ENCODE data around the gene PIP4K2C. TPM values are rescaled to one million over a fixed set of nuclear protein-coding genes. Genes with fewer than 3 reads are reported as not detected.

Gene PIP4K2C
- total RNA-seq, 1 experiment from 2014 or later = 37.1 TPM

DNA sequence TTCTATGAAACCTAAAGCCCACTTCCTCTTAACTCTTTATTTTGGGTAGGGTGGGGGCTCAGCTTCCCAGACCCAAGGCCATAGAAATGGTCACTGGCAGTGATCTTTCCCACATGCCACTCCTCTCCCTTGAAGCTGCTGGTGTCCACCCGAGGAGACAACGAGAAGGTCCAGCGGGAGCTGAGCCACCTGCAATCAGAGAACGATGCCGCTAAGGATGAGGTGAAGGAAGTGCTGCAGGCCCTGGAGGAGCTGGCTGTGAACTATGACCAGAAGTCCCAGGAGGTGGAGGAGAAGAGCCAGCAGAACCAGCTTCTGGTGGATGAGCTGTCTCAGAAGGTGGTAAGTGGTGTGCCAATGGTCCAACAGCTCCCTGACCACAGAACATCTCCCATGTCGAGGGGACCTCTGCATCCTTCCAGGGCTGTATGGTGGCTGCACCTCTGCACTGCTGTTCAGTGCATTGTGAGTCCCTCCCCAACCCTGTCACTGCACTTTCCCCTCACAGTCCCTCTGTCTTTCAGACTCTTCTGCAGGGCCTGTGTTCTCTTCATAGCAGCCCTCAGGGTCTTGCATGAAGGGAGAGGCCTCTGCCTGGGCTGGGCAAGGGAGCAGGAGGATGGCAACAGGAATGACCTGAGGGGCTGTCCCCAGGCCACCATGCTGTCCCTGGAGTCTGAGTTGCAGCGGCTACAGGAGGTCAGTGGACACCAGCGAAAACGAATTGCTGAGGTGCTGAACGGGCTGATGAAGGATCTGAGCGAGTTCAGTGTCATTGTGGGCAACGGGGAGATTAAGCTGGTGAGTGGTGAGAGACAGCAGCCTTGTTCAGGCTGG, 18.8 kb upstream of the PIP4K2C start:
- H3K9me3 ChIP-seq (ENCODE audit: control insufficient read depth, low read depth, low read length) = no peaks in the 10 kb centered on the region
- Mint-ChIP-seq H3K9me3 (no peaks in the 10 kb centered on the region), H3K4me1 (no peaks in the 10 kb centered on the region), H3K27me3 (ENCODE audit: low read depth) (no peaks in the 10 kb centered on the region; the same call in 1 of the 2 replicates), H3K36me3 (ENCODE audit: insufficient read depth in 1 of 3, low read depth in 3 of 3) (peaks cover 48 to 78% (median 74%) of the 10 kb centered on the region in 3 experiments), H3K4me3 (no peak overlapping the region), H3K27ac (peak overlapping the region in 1 of 3 experiments; percentile 49; a peak in 2 of 7 replicates)
- no peak overlapping the region for H3K18ac ChIP-seq (ENCODE audit: insufficient read length, low read depth, low read length)
- no peak overlapping the region for H3K4me2 ChIP-seq (ENCODE audit: insufficient read depth, insufficient read length, low read length)
- H3K23ac ChIP-seq (ENCODE audit: insufficient read length, low read depth, low read length) = no peak overlapping the region
- no peak overlapping the region for H3T11ph ChIP-seq (ENCODE audit: low read length)
- no peak overlapping the region for H3K14ac ChIP-seq (ENCODE audit: insufficient read depth, low read length)
- H3K56ac ChIP-seq (ENCODE audit: insufficient read length, low read depth, low read length) = no peak overlapping the region
- no peak overlapping the region for H4K8ac ChIP-seq (replicated peaks; ENCODE audit: insufficient read length, low read depth, low read length)
- no peak overlapping the region for H2AFZ ChIP-seq (ENCODE audit: low read length)
- H2BK20ac ChIP-seq (ENCODE audit: low read depth, low read length, poor library complexity, severe bottlenecking) = no peak overlapping the region
- WGBS (ENCODE audit: extremely low coverage, insufficient read length, low lambda C conversion rate) = no CpG with 5 or more reads among the region's 12 CpGs
- no peak overlapping the region for H2BK15ac ChIP-seq (ENCODE audit: low read depth, low read length)
- 0 out of 2 replicates have a peak, but pooled peaks cover 2% of the 10 kb centered on the region for H3K79me2 ChIP-seq (ENCODE audit: insufficient read depth, low read length)
- no peak for DNase-seq
- H4K5ac ChIP-seq (ENCODE audit: insufficient read length, low read depth, low read length) = no peak overlapping the region
- no peak overlapping the region for H2BK5ac ChIP-seq (ENCODE audit: insufficient read length, low read length)
- no peaks in the 10 kb centered on the region for H3K27me3 ChIP-seq (ENCODE audit: insufficient read depth, low read length)
- no peaks in the 10 kb centered on the region for H3K4me1 ChIP-seq (ENCODE audit: insufficient read depth, low read length)
- H2BK12ac ChIP-seq (ENCODE audit: insufficient read length, low read depth, low read length) = no peak overlapping the region
- TF ChIP-seq, protein P1, sequence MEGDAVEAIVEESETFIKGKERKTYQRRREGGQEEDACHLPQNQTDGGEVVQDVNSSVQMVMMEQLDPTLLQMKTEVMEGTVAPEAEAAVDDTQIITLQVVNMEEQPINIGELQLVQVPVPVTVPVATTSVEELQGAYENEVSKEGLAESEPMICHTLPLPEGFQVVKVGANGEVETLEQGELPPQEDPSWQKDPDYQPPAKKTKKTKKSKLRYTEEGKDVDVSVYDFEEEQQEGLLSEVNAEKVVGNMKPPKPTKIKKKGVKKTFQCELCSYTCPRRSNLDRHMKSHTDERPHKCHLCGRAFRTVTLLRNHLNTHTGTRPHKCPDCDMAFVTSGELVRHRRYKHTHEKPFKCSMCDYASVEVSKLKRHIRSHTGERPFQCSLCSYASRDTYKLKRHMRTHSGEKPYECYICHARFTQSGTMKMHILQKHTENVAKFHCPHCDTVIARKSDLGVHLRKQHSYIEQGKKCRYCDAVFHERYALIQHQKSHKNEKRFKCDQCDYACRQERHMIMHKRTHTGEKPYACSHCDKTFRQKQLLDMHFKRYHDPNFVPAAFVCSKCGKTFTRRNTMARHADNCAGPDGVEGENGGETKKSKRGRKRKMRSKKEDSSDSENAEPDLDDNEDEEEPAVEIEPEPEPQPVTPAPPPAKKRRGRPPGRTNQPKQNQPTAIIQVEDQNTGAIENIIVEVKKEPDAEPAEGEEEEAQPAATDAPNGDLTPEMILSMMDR (conservative IDR thresholded peaks at IDR 0.05) = no peak
- H3K4ac ChIP-seq (ENCODE audit: low read depth, low read length) = no peak overlapping the region
- no peaks in the 10 kb centered on the region for H3K79me1 ChIP-seq (ENCODE audit: insufficient read depth, low read depth, low read length, poor library complexity, severe bottlenecking)
- no peaks in the 10 kb centered on the region for H4K20me1 ChIP-seq (ENCODE audit: control insufficient read depth, insufficient read depth, insufficient read length)
- H2AK5ac ChIP-seq (ENCODE audit: insufficient read length, low read length) = no peak overlapping the region
- no peak overlapping the region for H3K9ac ChIP-seq (ENCODE audit: extremely low read depth, insufficient read length, low read length)
- H3K23me2 ChIP-seq (ENCODE audit: insufficient read length, low read depth, low read length, poor library complexity, severe bottlenecking) = peaks cover under 1% of the 10 kb centered on the region
- H3K27ac ChIP-seq (ENCODE audit: insufficient read length, low read depth, low read length) = no peak overlapping the region
- H2BK120ac ChIP-seq (ENCODE audit: low read depth, low read length, poor library complexity, severe bottlenecking) = no peak overlapping the region
- H4K91ac ChIP-seq (ENCODE audit: insufficient read length, low read depth, low read length) = no peak overlapping the region

Data from H9 (cell line).